Adrenal gland (tissue), 5 donors: Measurements from ENCODE around the gene PSTPIP1.

Experiments used
- POLR2A ChIP-seq, 2 donors: fragments of 450-650 bp; IDR thresholded peaks; one replicate each; pipeline ENCODE4 v1.6.1; 2017; ENCODE audit warnings: antibody characterized with exemption in 2 of 2, mild to moderate bottlenecking in 2 of 2, moderate library complexity in 1 of 2
- TF ChIP-seq, protein P1 (sequence below), 6 experiments: fragments of 450-650 bp in 4 of 6; fragments of 200-600 bp in 2 of 6; sonication (generic) in 1 of 6; IDR thresholded peaks; 1 replicate in 5 of 6; 2 replicates in 1 of 6; pipeline versions ENCODE4 v1.5.1 to v1.8.0; 2016 to 2021; ENCODE audit warnings: antibody characterized with exemption in 6 of 6, mild to moderate bottlenecking in 2 of 6, moderate library complexity in 1 of 6
- donor health status: DM: no; HTN: no; CAD: no.

- no peak for TF ChIP-seq POLR2A (IDR thresholded peaks at IDR 0.05)
- TF ChIP-seq, protein P1, sequence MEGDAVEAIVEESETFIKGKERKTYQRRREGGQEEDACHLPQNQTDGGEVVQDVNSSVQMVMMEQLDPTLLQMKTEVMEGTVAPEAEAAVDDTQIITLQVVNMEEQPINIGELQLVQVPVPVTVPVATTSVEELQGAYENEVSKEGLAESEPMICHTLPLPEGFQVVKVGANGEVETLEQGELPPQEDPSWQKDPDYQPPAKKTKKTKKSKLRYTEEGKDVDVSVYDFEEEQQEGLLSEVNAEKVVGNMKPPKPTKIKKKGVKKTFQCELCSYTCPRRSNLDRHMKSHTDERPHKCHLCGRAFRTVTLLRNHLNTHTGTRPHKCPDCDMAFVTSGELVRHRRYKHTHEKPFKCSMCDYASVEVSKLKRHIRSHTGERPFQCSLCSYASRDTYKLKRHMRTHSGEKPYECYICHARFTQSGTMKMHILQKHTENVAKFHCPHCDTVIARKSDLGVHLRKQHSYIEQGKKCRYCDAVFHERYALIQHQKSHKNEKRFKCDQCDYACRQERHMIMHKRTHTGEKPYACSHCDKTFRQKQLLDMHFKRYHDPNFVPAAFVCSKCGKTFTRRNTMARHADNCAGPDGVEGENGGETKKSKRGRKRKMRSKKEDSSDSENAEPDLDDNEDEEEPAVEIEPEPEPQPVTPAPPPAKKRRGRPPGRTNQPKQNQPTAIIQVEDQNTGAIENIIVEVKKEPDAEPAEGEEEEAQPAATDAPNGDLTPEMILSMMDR (IDR thresholded peaks at IDR 0.05), result no peak
Measured at GRCh38 chr15:77029166-77030047, 34.5 kb downstream of the PSTPIP1 start.
